ENCODE measurements around the gene SDHAF1. TPM values are rescaled to one million over a fixed set of nuclear protein-coding genes. Genes with fewer than 3 reads are reported as not detected.
"Not testable (repeated sequence)": the region's sequence is repeated elsewhere in the genome, so short reads cannot be mapped to it uniquely, and the experiment has no call there.

SDHAF1 gene
- total RNA-seq, 3 donors from 2014 or later: 18.1 to 22.0 (median 19.1) TPM

GRCh38 chr19:36032251-36033104 is 37.5 kb downstream of the SDHAF1 start, which contains the start of gene CLIP3:
Gene CLIP3 (minus strand): TSS chr19:36032873. CDS start chr19:36032357, 516 bp downstream.
- TF ChIP-seq CTCF (IDR thresholded peaks at IDR 0.05): no peak
- DNase-seq: peak in 2 of 3 donors; percentile 56 to 59
- no peak within 1 kb of the TSS for H3K4me3 ChIP-seq
- peak; percentile 55 for ATAC-seq
- no peaks in the 10 kb centered on the region for H3K36me3 ChIP-seq (ENCODE audit: low read depth)
- H3K4me1 ChIP-seq (ENCODE audit: low read depth): no peaks in the 10 kb centered on the region
- intact Hi-C loops (cut with DNase I, micrococcal nuclease): no loop called here
- H3K9me3 ChIP-seq: no peaks in the 10 kb centered on the region

GRCh38 chr19:36040495-36040894 is 45.5 kb downstream of the SDHAF1 start:
- intact Hi-C loops (cut with DNase I, micrococcal nuclease): no loop called here
- no peak for TF ChIP-seq CTCF (IDR thresholded peaks at IDR 0.05)
- Histone ChIP-seq H3K36me3 (ENCODE audit: low read depth) (no peaks in the 10 kb centered on the region), H3K4me3 (no peak overlapping the region), H3K4me1 (ENCODE audit: low read depth) (no peaks in the 10 kb centered on the region), H3K9me3 (no peaks in the 10 kb centered on the region)
- no peak for DNase-seq
- no peak for ATAC-seq

GRCh38 chr19:36041092-36041491 is 46.1 kb downstream of the SDHAF1 start:
- ATAC-seq; H3K4me1 ChIP-seq (ENCODE audit: low read depth); DNase-seq; H3K36me3 ChIP-seq (ENCODE audit: low read depth); H3K9me3 ChIP-seq; H3K4me3 ChIP-seq; intact Hi-C loops (cut with DNase I, micrococcal nuclease): not testable (repeated sequence)

GRCh38 chr19:36041831-36042230 is 46.8 kb downstream of the SDHAF1 start:
- H3K4me1 ChIP-seq (ENCODE audit: low read depth): no peaks in the 10 kb centered on the region
- intact Hi-C loops (cut with DNase I, micrococcal nuclease): no loop called here
- ATAC-seq (peak; percentile 13), DNase-seq (no peak)
- no peaks in the 10 kb centered on the region for H3K36me3 ChIP-seq (ENCODE audit: low read depth)
- no peaks in the 10 kb centered on the region for H3K9me3 ChIP-seq
- no peak for TF ChIP-seq CTCF (IDR thresholded peaks at IDR 0.05)
- no peak overlapping the region for H3K4me3 ChIP-seq

- no peaks in the 10 kb centered on the region for H3K36me3 ChIP-seq (ENCODE audit: low read depth)
- H3K9me3 ChIP-seq: no peaks in the 10 kb centered on the region
- no peak for DNase-seq
- ATAC-seq: no peak
- H3K4me3 ChIP-seq: no peak overlapping the region
- intact Hi-C loops (cut with DNase I, micrococcal nuclease): no loop called here
- H3K4me1 ChIP-seq (ENCODE audit: low read depth): no peaks in the 10 kb centered on the region
- no peak for TF ChIP-seq CTCF (IDR thresholded peaks at IDR 0.05)
These were observed 49.0 kb downstream of the SDHAF1 start for GRCh38 chr19:36043952-36044351.

Other genes starting within 250 kb of the SDHAF1 start
- gene U2AF1L4, start 249.8 kb upstream of the SDHAF1 start, total RNA-seq: 10 to 100 TPM; 19.7 to 32.4 (median 32.1) TPM
- gene PSENEN, start 249.5 kb upstream of the SDHAF1 start, total RNA-seq: 10 to 100 TPM; 56.7 to 92.1 (median 90.2) TPM
- gene LIN37, start 246.6 kb upstream of the SDHAF1 start, total RNA-seq: 10 to 100 TPM in 1 of 3 donors, 1 to 10 TPM in 2; 7.6 to 14.3 (median 8.6) TPM
- 100 to 1,000 TPM in 1 of 3 donors, 10 to 100 TPM in 1, 1 to 10 TPM in 1; 3.9 to 122 (median 22.9) TPM for gene HSPB6, start 238.2 kb upstream of the SDHAF1 start, total RNA-seq
- 10 to 100 TPM; 21.7 to 26.5 (median 26.0) TPM for gene PROSER3, start 237.0 kb upstream of the SDHAF1 start, total RNA-seq
- 10 to 100 TPM; 14.4 to 16.0 (median 14.6) TPM for gene ARHGAP33, start 219.6 kb upstream of the SDHAF1 start, total RNA-seq
- not detected for gene PRODH2, start 182.3 kb upstream of the SDHAF1 start, total RNA-seq
- gene NPHS1, start 142.7 kb upstream of the SDHAF1 start, total RNA-seq: under 1 TPM in 1 of 3 donors, not detected in 2; 0.09 TPM
- under 1 TPM in 1 of 3 donors, not detected in 2; 0.09 TPM for gene KIRREL2, start 138.3 kb upstream of the SDHAF1 start, total RNA-seq
- gene APLP1, start 126.6 kb upstream of the SDHAF1 start, total RNA-seq: 10 to 100 TPM in 1 of 3 donors, 1 to 10 TPM in 2; 1.6 to 13.2 (median 1.9) TPM
- 10 to 100 TPM in 2 of 3 donors, 1 to 10 TPM in 1; 8.7 to 16.6 (median 12.3) TPM for gene NFKBID, start 94.6 kb upstream of the SDHAF1 start, total RNA-seq
- gene HCST, start 92.7 kb upstream of the SDHAF1 start, total RNA-seq: 1 to 10 TPM; 4.6 to 8.2 (median 7.9) TPM
- 10 to 100 TPM; 15.7 to 50.2 (median 45.0) TPM for gene TYROBP, start 86.9 kb upstream of the SDHAF1 start, total RNA-seq
- 10 to 100 TPM; 10.5 to 14.0 (median 10.5) TPM for gene LRFN3, start 58.8 kb upstream of the SDHAF1 start, total RNA-seq
- 1 to 10 TPM; 3.5 to 7.9 (median 6.9) TPM for gene SYNE4, start 13.6 kb downstream of the SDHAF1 start, total RNA-seq
- 10 to 100 TPM; 20.2 to 24.1 (median 22.0) TPM for gene ALKBH6, start 19.0 kb downstream of the SDHAF1 start, total RNA-seq
- 10 to 100 TPM in 1 of 3 donors, 1 to 10 TPM in 2; 4.6 to 68.9 (median 8.1) TPM for gene CLIP3, start 37.7 kb downstream of the SDHAF1 start, total RNA-seq
- 10 to 100 TPM in 1 of 3 donors, 1 to 10 TPM in 2; 3.7 to 10.1 (median 4.4) TPM for gene THAP8, start 59.1 kb downstream of the SDHAF1 start, total RNA-seq
- 1 to 10 TPM; 1.6 to 4.1 (median 1.9) TPM for gene WDR62, start 59.7 kb downstream of the SDHAF1 start, total RNA-seq
- gene OVOL3, start 116.0 kb downstream of the SDHAF1 start, total RNA-seq: not detected
- 10 to 100 TPM; 42.7 to 66.4 (median 47.4) TPM for gene POLR2I, start 119.7 kb downstream of the SDHAF1 start, total RNA-seq
- 100 to 1,000 TPM in 1 of 3 donors, 10 to 100 TPM in 2; 81.9 to 106 (median 90.8) TPM for gene TBCB, start 120.3 kb downstream of the SDHAF1 start, total RNA-seq
- gene CAPNS1, start 144.9 kb downstream of the SDHAF1 start, total RNA-seq: 100 to 1,000 TPM; 501 to 878 (median 756) TPM
- gene COX7A1, start 157.3 kb downstream of the SDHAF1 start, total RNA-seq: 100 to 1,000 TPM in 1 of 3 donors, 10 to 100 TPM in 1, 1 to 10 TPM in 1; 6.0 to 115 (median 11.3) TPM
- gene ZNF565, start 219.5 kb downstream of the SDHAF1 start, total RNA-seq: 1 to 10 TPM; 2.9 to 7.8 (median 3.1) TPM
- 10 to 100 TPM; 32.8 to 45.9 (median 40.7) TPM for gene ZNF146, start 219.9 kb downstream of the SDHAF1 start, total RNA-seq

All from mucosa of descending colon (tissue), 3 donors.